Measurements from ENCODE around the gene TSKU. TPM values are rescaled to one million over a fixed set of nuclear protein-coding genes. Genes with fewer than 3 reads are reported as not detected.

Gene TSKU
- total and polyA plus RNA-seq, 9 of the 15 experiments (the other 6 are each of a cell fraction or from before 2014, with no cell fraction given): 0.60 to 11.9 (median 8.4) TPM

DNA sequence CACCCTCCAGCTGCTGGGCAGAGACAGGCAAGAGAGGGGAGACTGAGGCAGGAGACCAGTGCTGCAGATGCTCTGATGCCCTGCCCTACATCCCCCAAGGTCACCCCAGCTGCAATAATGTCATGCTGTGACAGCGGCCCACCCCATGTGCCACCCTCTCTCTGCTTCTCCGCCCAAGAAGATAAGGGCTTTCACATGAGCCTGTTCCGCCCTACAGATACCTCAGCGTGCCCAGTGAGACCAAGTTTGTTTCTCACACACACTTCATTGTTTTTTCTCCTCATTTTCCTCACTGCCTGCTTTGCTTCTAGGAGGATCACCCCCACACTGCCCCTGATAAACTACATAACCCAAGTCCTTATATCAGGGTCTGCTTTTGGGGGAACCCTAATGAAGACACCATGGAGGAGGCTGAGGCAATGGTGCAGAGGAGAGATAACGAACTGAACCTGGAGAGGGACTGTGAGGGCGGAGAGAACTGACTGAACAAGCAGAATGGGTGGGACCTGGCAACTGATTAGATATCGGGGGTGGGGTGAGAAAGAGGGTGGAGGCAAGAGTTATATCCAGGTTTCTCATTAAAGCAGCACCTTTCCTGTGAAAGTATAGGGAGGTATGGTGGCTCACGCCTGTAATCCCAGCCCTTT lies 37.5 kb upstream of the TSKU start (continued):
- TF ChIP-seq, protein P1, sequence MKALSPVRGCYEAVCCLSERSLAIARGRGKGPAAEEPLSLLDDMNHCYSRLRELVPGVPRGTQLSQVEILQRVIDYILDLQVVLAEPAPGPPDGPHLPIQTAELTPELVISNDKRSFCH (CRISPR knock-in tag; IDR thresholded peaks at IDR 0.05): no peak
- TF ChIP-seq, protein P1 (tag; IDR thresholded peaks at IDR 0.05): peak; percentile 74; the same call in 1 of the 2 replicates
- no peak for TF ChIP-seq PML (IDR thresholded peaks at IDR 0.05; ENCODE audit: low read length)
- no peak for TF ChIP-seq KHSRP (IDR thresholded peaks at IDR 0.05)
- TF ChIP-seq DACH1 (IDR thresholded peaks at IDR 0.05; ENCODE audit: partially characterized antibody): peak; percentile 44
- TF ChIP-seq ARID2 (IDR thresholded peaks at IDR 0.05): no peak
- TF ChIP-seq PHF20 (IDR thresholded peaks at IDR 0.05; ENCODE audit: partially characterized antibody): no peak
- no peak for TF ChIP-seq HMG20B (CRISPR knock-in tag; IDR thresholded peaks at IDR 0.05)
- peak; percentile 77; the same call in 1 of the 2 replicates for TF ChIP-seq KDM2B (CRISPR knock-in tag; IDR thresholded peaks at IDR 0.05)
- TF ChIP-seq CBFA2T2 (conservative IDR thresholded peaks at IDR 0.05): peak; percentile 76
- TF ChIP-seq, protein P2, sequence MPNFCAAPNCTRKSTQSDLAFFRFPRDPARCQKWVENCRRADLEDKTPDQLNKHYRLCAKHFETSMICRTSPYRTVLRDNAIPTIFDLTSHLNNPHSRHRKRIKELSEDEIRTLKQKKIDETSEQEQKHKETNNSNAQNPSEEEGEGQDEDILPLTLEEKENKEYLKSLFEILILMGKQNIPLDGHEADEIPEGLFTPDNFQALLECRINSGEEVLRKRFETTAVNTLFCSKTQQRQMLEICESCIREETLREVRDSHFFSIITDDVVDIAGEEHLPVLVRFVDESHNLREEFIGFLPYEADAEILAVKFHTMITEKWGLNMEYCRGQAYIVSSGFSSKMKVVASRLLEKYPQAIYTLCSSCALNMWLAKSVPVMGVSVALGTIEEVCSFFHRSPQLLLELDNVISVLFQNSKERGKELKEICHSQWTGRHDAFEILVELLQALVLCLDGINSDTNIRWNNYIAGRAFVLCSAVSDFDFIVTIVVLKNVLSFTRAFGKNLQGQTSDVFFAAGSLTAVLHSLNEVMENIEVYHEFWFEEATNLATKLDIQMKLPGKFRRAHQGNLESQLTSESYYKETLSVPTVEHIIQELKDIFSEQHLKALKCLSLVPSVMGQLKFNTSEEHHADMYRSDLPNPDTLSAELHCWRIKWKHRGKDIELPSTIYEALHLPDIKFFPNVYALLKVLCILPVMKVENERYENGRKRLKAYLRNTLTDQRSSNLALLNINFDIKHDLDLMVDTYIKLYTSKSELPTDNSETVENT (CRISPR knock-in tag; IDR thresholded peaks at IDR 0.05): 0 out of 2 replicates have a peak, but pooled peaks have one; percentile 32
- TF ChIP-seq IRF2 (CRISPR knock-in tag; IDR thresholded peaks at IDR 0.05): no peak
- TF ChIP-seq, protein P3, sequence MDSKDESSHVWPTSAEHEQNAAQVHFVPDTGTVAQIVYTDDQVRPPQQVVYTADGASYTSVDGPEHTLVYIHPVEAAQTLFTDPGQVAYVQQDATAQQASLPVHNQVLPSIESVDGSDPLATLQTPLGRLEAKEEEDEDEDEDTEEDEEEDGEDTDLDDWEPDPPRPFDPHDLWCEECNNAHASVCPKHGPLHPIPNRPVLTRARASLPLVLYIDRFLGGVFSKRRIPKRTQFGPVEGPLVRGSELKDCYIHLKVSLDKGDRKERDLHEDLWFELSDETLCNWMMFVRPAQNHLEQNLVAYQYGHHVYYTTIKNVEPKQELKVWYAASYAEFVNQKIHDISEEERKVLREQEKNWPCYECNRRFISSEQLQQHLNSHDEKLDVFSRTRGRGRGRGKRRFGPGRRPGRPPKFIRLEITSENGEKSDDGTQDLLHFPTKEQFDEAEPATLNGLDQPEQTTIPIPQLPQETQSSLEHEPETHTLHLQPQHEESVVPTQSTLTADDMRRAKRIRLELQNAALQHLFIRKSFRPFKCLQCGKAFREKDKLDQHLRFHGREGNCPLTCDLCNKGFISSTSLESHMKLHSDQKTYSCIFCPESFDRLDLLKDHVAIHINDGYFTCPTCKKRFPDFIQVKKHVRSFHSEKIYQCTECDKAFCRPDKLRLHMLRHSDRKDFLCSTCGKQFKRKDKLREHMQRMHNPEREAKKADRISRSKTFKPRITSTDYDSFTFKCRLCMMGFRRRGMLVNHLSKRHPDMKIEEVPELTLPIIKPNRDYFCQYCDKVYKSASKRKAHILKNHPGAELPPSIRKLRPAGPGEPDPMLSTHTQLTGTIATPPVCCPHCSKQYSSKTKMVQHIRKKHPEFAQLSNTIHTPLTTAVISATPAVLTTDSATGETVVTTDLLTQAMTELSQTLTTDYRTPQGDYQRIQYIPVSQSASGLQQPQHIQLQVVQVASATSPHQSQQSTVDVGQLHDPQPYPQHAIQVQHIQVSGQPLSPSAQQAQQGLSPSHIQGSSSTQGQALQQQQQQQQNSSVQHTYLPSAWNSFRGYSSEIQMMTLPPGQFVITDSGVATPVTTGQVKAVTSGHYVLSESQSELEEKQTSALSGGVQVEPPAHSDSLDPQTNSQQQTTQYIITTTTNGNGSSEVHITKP (IDR thresholded peaks at IDR 0.05; ENCODE audit: partially characterized antibody): peak; percentile 55
- TF ChIP-seq HOXB6 (CRISPR knock-in tag; IDR thresholded peaks at IDR 0.05; ENCODE audit: borderline replicate concordance): no peak
- no peak for TF ChIP-seq ZC3H8 (IDR thresholded peaks at IDR 0.05)
- TF ChIP-seq ZNF124 (CRISPR knock-in tag; IDR thresholded peaks at IDR 0.05): no peak
- no peak for TF ChIP-seq CBX5 (IDR thresholded peaks at IDR 0.05; ENCODE audit: borderline replicate concordance, low read depth)
- no peak for TF ChIP-seq SMARCA5 (IDR thresholded peaks at IDR 0.05)
- TF ChIP-seq ZNF384 (IDR thresholded peaks at IDR 0.05; ENCODE audit: low read depth, low read length): no peak
- TF ChIP-seq TEAD2 (tag; IDR thresholded peaks at IDR 0.05): no peak
- TF ChIP-seq TRIM24 (IDR thresholded peaks at IDR 0.05): peak; percentile 62 to 68; a peak in 3 of 4 replicates
- TF ChIP-seq NR2C1 (IDR thresholded peaks at IDR 0.05): no peak; the same call in 1 of the 2 replicates
- TF ChIP-seq NR2C1 (tag; IDR thresholded peaks at IDR 0.05): no peak
- TF ChIP-seq, protein P4, sequence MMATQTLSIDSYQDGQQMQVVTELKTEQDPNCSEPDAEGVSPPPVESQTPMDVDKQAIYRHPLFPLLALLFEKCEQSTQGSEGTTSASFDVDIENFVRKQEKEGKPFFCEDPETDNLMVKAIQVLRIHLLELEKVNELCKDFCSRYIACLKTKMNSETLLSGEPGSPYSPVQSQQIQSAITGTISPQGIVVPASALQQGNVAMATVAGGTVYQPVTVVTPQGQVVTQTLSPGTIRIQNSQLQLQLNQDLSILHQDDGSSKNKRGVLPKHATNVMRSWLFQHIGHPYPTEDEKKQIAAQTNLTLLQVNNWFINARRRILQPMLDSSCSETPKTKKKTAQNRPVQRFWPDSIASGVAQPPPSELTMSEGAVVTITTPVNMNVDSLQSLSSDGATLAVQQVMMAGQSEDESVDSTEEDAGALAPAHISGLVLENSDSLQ (IDR thresholded peaks at IDR 0.05): peak; percentile 14; the same call in 1 of the 2 replicates

All from K562 (cell line).